SK-N-SH treated with all-trans-retinoic acid at 6 μM for 48 hours (cell line): ENCODE data around the gene PDGFA.

Experiments
- ATAC-seq: fragments of 200-7000 bp; cut with Tn5 transposase; 3 replicates; pipeline ENCODE4 v1.9.1; 2020; ENCODE audit warnings: mild to moderate bottlenecking, moderate library complexity
- CSDC2 ChIP-seq: fragments of 250-450 bp; sonication (Bioruptor Pico); IDR thresholded peaks from 2 replicates; pipeline ENCODE4 v1.5.0; 2020; ENCODE audit warnings: mild to moderate bottlenecking, moderate library complexity
- CSRNP3 ChIP-seq: fragments of 250-450 bp; sonication (Bioruptor Pico); IDR thresholded peaks from 2 replicates; pipeline ENCODE4 v1.5.1; 2021; ENCODE audit warnings: mild to moderate bottlenecking, moderate library complexity
- ESRRG ChIP-seq: fragments of 250-450 bp; sonication (Bioruptor Pico); IDR thresholded peaks from 2 replicates; pipeline ENCODE4 v1.6.1; 2021; ENCODE audit warnings: mild to moderate bottlenecking
- GLIS3 ChIP-seq: fragments of 250-450 bp; sonication (Bioruptor Pico); IDR thresholded peaks from 2 replicates; pipeline ENCODE4 v1.5.0; 2020; ENCODE audit warnings: mild to moderate bottlenecking, moderate library complexity
- ISL1 ChIP-seq: fragments of 250-450 bp; sonication (Bioruptor Pico); IDR thresholded peaks from 2 replicates; pipeline ENCODE4 v2.1.2; 2022; ENCODE audit warnings: mild to moderate bottlenecking, moderate library complexity
- OSR1 ChIP-seq: fragments of 250-450 bp; sonication (Bioruptor Pico); IDR thresholded peaks from 2 replicates; pipeline ENCODE4 v1.8.0; 2022; ENCODE audit warnings: moderate library complexity, mild to moderate bottlenecking, inconsistent platforms
- PPARA ChIP-seq: fragments of 250-450 bp; sonication (Bioruptor Pico); IDR thresholded peaks from 2 replicates; pipeline ENCODE4 v1.5.0; 2020; ENCODE audit warnings: mild to moderate bottlenecking, borderline replicate concordance
- RARB ChIP-seq: fragments of 250-450 bp; sonication (Bioruptor Pico); IDR thresholded peaks from 2 replicates; pipeline ENCODE4 v1.8.0; 2021; ENCODE audit warnings: mild to moderate bottlenecking, moderate library complexity
- SNAI2 ChIP-seq: fragments of 250-450 bp; sonication (Bioruptor Pico); IDR thresholded peaks from 2 replicates; pipeline ENCODE4 v1.5.0; 2020; ENCODE audit warnings: mild to moderate bottlenecking, moderate library complexity
- TCF4 ChIP-seq: fragments of 250-450 bp; sonication (Bioruptor Pico); IDR thresholded peaks from 2 replicates; pipeline ENCODE4 v1.8.0; 2021; ENCODE audit warnings: mild to moderate bottlenecking, moderate library complexity, borderline replicate concordance
- TOX ChIP-seq: fragments of 250-450 bp; sonication (Bioruptor Pico); IDR thresholded peaks from 2 replicates; pipeline ENCODE4 v1.8.0; 2021; ENCODE audit warnings: mild to moderate bottlenecking, moderate library complexity, borderline replicate concordance
- ZC3H10 ChIP-seq: fragments of 250-450 bp; sonication (Bioruptor Pico); IDR thresholded peaks from 2 replicates; pipeline ENCODE4 v1.5.1; 2021; ENCODE audit warnings: mild to moderate bottlenecking, moderate library complexity
- ZFP3 ChIP-seq: fragments of 250-450 bp; sonication (Bioruptor Pico); IDR thresholded peaks from 2 replicates; pipeline ENCODE4 v1.5.0; 2020; ENCODE audit warnings: mild to moderate bottlenecking, moderate library complexity
- ZFP30 ChIP-seq: fragments of 450-650 bp; formaldehyde crosslinking; IDR thresholded peaks from 2 replicates; pipeline ENCODE4 v1.5.0; 2022; ENCODE audit warnings: mild to moderate bottlenecking, moderate library complexity
- ZNF70 ChIP-seq: fragments of 450-650 bp; formaldehyde crosslinking; IDR thresholded peaks from 2 replicates; pipeline ENCODE4 v1.5.0; 2020; ENCODE audit warnings: mild to moderate bottlenecking, moderate library complexity
- ZNF8 ChIP-seq: fragments of 450-650 bp; formaldehyde crosslinking; IDR thresholded peaks from 2 replicates; pipeline ENCODE4 v1.5.0; 2020; ENCODE audit warnings: mild to moderate bottlenecking, moderate library complexity
- TF ChIP-seq, protein P1 (sequence below): fragments of 250-450 bp; sonication (Bioruptor Pico); IDR thresholded peaks from 2 replicates; pipeline ENCODE4 v1.5.0; 2020; ENCODE audit warnings: mild to moderate bottlenecking, moderate library complexity
- TF ChIP-seq, protein P2 (sequence below): fragments of 250-450 bp; sonication (Bioruptor Pico); IDR thresholded peaks from 2 replicates; pipeline ENCODE4 v1.8.0; 2021; ENCODE audit warnings: low read depth, mild to moderate bottlenecking, moderate library complexity, borderline replicate concordance
- TF ChIP-seq, protein P3 (sequence below): fragments of 250-450 bp; sonication (Bioruptor Pico); IDR thresholded peaks from 2 replicates; pipeline ENCODE4 v1.8.0; 2020; ENCODE audit warnings: mild to moderate bottlenecking, moderate library complexity, borderline replicate concordance

PDGFA gene

GRCh38 chr7:469563-469961 is 50.1 kb downstream of the PDGFA start:
- ATAC-seq = no peak

GRCh38 chr7:468681-469562 is 50.7 kb downstream of the PDGFA start:
- no peak for TF ChIP-seq TOX
- no peak for TF ChIP-seq ZC3H10 (CRISPR knock-in tag)
- TF ChIP-seq GLIS3 (CRISPR knock-in tag) = no peak
- TF ChIP-seq CSDC2 (CRISPR knock-in tag) = no peak
- TF ChIP-seq, all 23 proteins: peak for 0
- no peak for ATAC-seq

More at GRCh38 chr7:469563-469961, 50.1 kb downstream of the PDGFA start:
- TF ChIP-seq GLIS3 (CRISPR knock-in tag) (no peak), ISL1 (CRISPR knock-in tag) (no peak)

DNA sequence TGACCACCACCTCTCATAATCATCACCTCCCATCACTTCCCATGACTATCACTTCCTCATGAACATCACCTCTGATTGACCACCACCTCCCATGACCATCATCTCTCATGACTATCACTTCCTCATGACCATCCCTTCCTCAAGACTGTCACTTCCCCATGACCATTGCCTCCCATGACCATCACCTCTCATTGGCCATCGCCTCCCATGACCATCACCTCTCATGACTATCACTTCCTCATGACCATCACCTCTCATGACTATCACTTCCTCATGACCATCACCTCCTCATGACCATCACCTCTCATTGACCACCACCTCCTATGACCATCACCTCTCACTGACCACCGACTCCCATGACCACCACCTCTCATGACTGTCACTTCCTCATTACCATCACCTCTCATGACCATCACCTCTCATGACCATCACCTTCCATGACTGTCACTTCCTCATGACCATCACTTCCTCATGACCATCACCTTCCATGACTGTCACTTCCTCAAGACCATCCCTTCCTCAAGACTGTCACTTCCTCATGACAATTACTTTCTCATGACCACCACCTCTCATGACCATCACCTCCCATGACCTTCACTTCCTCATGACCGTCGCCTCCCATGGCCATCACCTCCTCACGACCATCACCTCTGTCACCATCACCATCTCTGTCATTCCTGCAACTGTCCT is 51.6 kb downstream of the PDGFA start:
- no peak for ATAC-seq
- no peak for TF ChIP-seq TOX
- no peak for TF ChIP-seq CSRNP3
- no peak for TF ChIP-seq TCF4
- no peak for TF ChIP-seq ZNF70 (CRISPR knock-in tag)
- TF ChIP-seq CSDC2 (CRISPR knock-in tag) = no peak
- TF ChIP-seq, protein P1, sequence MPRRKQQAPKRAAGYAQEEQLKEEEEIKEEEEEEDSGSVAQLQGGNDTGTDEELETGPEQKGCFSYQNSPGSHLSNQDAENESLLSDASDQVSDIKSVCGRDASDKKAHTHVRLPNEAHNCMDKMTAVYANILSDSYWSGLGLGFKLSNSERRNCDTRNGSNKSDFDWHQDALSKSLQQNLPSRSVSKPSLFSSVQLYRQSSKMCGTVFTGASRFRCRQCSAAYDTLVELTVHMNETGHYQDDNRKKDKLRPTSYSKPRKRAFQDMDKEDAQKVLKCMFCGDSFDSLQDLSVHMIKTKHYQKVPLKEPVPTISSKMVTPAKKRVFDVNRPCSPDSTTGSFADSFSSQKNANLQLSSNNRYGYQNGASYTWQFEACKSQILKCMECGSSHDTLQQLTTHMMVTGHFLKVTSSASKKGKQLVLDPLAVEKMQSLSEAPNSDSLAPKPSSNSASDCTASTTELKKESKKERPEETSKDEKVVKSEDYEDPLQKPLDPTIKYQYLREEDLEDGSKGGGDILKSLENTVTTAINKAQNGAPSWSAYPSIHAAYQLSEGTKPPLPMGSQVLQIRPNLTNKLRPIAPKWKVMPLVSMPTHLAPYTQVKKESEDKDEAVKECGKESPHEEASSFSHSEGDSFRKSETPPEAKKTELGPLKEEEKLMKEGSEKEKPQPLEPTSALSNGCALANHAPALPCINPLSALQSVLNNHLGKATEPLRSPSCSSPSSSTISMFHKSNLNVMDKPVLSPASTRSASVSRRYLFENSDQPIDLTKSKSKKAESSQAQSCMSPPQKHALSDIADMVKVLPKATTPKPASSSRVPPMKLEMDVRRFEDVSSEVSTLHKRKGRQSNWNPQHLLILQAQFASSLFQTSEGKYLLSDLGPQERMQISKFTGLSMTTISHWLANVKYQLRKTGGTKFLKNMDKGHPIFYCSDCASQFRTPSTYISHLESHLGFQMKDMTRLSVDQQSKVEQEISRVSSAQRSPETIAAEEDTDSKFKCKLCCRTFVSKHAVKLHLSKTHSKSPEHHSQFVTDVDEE (CRISPR knock-in tag) = no peak
- TF ChIP-seq ZFP30 = no peak

DNA sequence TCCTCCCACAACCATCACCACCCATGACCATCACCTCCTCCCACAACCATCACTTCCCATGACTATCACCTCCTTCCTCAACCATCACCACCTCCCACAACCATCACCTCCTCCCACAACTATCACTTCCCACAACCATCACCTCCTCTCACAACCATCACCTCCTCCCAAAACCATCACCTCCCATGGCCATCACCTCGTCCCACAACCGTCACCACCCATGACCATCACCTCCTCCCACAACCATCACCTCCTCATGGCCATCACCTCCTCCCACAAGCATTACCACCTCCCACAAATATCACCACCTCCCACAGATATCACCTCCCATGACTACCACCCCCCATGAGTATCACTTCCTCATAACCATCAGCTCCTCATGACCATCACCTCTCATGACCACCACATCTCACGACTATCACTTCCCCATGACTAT is 52.2 kb downstream of the PDGFA start:
- no peak for ATAC-seq
- TF ChIP-seq ZC3H10 (CRISPR knock-in tag) (no peak), CSDC2 (CRISPR knock-in tag) (no peak), ZFP30 (no peak), CSRNP3 (no peak), OSR1 (CRISPR knock-in tag) (no peak), RARB (CRISPR knock-in tag) (no peak), PPARA (no peak), SNAI2 (CRISPR knock-in tag) (no peak), ESRRG (no peak), ZNF70 (CRISPR knock-in tag) (no peak), ZFP3 (CRISPR knock-in tag) (no peak), ZNF8 (CRISPR knock-in tag) (no peak)
- TF ChIP-seq, protein P1 (CRISPR knock-in tag) = no peak
- TF ChIP-seq, protein P2, sequence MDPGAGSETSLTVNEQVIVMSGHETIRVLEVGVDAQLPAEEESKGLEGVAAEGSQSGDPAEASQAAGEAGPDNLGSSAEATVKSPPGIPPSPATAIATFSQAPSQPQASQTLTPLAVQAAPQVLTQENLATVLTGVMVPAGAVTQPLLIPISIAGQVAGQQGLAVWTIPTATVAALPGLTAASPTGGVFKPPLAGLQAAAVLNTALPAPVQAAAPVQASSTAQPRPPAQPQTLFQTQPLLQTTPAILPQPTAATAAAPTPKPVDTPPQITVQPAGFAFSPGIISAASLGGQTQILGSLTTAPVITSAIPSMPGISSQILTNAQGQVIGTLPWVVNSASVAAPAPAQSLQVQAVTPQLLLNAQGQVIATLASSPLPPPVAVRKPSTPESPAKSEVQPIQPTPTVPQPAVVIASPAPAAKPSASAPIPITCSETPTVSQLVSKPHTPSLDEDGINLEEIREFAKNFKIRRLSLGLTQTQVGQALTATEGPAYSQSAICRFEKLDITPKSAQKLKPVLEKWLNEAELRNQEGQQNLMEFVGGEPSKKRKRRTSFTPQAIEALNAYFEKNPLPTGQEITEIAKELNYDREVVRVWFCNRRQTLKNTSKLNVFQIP = no peak
- TF ChIP-seq, protein P3, sequence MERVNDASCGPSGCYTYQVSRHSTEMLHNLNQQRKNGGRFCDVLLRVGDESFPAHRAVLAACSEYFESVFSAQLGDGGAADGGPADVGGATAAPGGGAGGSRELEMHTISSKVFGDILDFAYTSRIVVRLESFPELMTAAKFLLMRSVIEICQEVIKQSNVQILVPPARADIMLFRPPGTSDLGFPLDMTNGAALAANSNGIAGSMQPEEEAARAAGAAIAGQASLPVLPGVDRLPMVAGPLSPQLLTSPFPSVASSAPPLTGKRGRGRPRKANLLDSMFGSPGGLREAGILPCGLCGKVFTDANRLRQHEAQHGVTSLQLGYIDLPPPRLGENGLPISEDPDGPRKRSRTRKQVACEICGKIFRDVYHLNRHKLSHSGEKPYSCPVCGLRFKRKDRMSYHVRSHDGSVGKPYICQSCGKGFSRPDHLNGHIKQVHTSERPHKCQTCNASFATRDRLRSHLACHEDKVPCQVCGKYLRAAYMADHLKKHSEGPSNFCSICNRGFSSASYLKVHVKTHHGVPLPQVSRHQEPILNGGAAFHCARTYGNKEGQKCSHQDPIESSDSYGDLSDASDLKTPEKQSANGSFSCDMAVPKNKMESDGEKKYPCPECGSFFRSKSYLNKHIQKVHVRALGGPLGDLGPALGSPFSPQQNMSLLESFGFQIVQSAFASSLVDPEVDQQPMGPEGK (CRISPR knock-in tag) = no peak
